NT2/D1 (cell line): ENCODE data around the gene PANK4.

Experiments used
- DNase-seq: peaks from one replicate; pipeline ENCODE4 v3.0.0-alpha.2; 2011; ENCODE audit warnings: low read depth, low spot score
- H3K27me3 ChIP-seq: 2 replicates; pipeline ENCODE4 v1.6.0; 2011; ENCODE audit warnings: mild to moderate bottlenecking; ENCODE audit not compliant: insufficient read length, insufficient read depth
- H3K36me3 ChIP-seq: 2 replicates; pipeline ENCODE4 v1.6.1; 2011; ENCODE audit warnings: mild to moderate bottlenecking, low read length, mixed read lengths; ENCODE audit not compliant: insufficient read depth, insufficient read length
- H3K4me1 ChIP-seq: 2 replicates; pipeline ENCODE4 v1.5.1; 2011; ENCODE audit not compliant: insufficient read depth, insufficient read length
- H3K4me3 ChIP-seq: 2 replicates; pipeline ENCODE4 v1.5.1; 2011; ENCODE audit warnings: low read depth; ENCODE audit not compliant: insufficient read length
- H3K9ac ChIP-seq: 2 replicates; pipeline ENCODE4 v1.6.0; 2011; ENCODE audit warnings: low read depth; ENCODE audit not compliant: insufficient read length
- H3K9me3 ChIP-seq: 2 replicates; pipeline ENCODE4 v1.5.1; 2011; ENCODE audit warnings: mild to moderate bottlenecking, low read length; ENCODE audit not compliant: insufficient read depth
- SUZ12 ChIP-seq: IDR thresholded peaks from 2 replicates; pipeline ENCODE4 v1.6.1; 2011; ENCODE audit not compliant: insufficient read length, insufficient read depth; ENCODE audit errors: extremely low read depth
- YY1 ChIP-seq: IDR thresholded peaks from 2 replicates; pipeline ENCODE4 v1.6.1; 2011; ENCODE audit not compliant: insufficient read length, insufficient read depth
- ZNF274 ChIP-seq: IDR thresholded peaks from 2 replicates; pipeline ENCODE4 v1.6.1; 2011; ENCODE audit warnings: mild to moderate bottlenecking, low read depth, low read length

Gene PANK4

DNA sequence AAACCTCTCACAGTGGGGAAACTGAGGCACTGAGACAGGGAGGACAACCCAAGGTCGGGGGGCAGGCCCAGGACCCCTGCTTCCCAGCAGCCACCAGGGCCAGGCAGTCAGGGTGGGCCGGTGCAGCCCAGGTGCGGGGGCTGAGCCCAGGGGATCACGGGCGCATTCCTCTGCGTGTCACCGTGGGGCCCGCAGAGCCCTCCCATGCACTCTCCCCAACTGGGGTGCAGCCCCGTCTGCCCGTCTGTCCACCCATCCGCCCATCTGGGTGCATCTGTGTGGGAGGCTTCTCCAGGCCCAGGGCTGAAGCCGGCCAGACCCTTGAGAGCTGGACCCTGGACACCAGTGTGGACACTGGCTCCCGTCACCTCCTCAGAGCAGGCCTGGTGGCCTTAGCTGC lies 53.2 kb downstream of the PANK4 start:
- Histone ChIP-seq H3K36me3 (no peaks in the 10 kb centered on the region), H3K9me3 (no peaks in the 10 kb centered on the region), H3K9ac (peak overlapping the region; percentile 21), H3K4me3 (no peak overlapping the region), H3K27me3 (peaks cover 7% of the 10 kb centered on the region), H3K4me1 (peaks cover 36% of the 10 kb centered on the region)
- no peak for DNase-seq
- no peak for TF ChIP-seq ZNF274
- no peak for TF ChIP-seq SUZ12
- TF ChIP-seq YY1: no peak

DNA sequence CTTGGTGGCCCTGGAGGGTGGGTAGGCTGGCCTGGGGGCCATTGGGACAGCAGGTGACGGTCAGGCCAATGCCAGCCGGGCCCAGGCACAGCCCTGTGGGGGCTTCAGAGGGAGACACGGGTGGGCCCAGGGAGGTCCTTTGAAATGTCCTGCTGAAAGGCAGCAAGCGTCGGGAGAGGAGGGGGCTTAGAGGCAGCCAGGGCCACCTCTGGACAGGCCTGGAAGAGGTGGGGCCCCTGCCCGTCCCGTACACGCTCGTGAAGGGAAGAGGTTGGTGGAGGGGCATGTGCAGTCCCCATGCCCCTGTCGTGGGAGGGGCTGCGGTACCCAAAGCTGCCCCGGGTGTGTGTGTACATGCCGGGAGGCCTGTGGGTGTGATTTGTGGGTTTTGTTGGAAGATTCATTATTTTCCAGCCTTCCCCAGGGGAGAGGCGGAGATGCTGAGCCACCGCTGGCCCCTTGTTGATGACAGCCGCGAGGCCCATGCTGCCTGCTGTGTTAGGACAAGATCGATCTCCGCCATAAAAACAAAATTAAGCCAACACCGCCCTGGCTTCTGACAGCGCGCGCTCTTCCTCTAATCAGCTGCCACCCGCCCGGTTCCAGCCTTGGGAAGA lies 53.7 kb downstream of the PANK4 start:
- no peak for TF ChIP-seq SUZ12
- TF ChIP-seq YY1: no peak
- TF ChIP-seq ZNF274: no peak
- Histone ChIP-seq H3K9ac (no peak overlapping the region), H3K4me3 (no peak overlapping the region), H3K36me3 (no peaks in the 10 kb centered on the region), H3K27me3 (peaks cover 8% of the 10 kb centered on the region), H3K4me1 (peaks cover 34% of the 10 kb centered on the region), H3K9me3 (no peaks in the 10 kb centered on the region)
- DNase-seq: no peak

DNA sequence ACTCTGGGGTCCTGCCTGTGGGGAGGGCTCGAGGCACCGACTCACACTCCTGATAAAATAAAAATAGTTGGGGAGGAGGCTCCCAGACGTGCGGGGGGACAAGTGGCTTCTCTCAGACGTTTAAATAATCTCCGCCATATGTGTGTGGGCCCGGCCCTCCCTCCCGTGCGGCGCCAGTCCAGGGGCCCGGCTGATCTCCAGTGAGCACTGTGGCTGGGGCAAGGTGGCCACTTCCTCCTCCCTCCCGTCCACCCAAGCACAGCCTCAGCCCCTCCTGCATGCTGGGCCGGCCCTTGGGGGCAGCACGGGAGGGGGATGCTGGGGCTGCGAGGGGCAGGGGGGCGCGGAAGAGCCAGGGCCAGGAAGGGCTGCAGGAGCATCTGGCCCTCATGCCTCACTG lies 54.3 kb downstream of the PANK4 start:
- Histone ChIP-seq H3K27me3 (peaks cover 8% of the 10 kb centered on the region), H3K4me1 (peaks cover 32% of the 10 kb centered on the region), H3K9ac (no peak overlapping the region), H3K4me3 (no peak overlapping the region), H3K9me3 (no peaks in the 10 kb centered on the region), H3K36me3 (no peaks in the 10 kb centered on the region)
- TF ChIP-seq ZNF274 (no peak), SUZ12 (no peak), YY1 (no peak)
- no peak for DNase-seq

DNA sequence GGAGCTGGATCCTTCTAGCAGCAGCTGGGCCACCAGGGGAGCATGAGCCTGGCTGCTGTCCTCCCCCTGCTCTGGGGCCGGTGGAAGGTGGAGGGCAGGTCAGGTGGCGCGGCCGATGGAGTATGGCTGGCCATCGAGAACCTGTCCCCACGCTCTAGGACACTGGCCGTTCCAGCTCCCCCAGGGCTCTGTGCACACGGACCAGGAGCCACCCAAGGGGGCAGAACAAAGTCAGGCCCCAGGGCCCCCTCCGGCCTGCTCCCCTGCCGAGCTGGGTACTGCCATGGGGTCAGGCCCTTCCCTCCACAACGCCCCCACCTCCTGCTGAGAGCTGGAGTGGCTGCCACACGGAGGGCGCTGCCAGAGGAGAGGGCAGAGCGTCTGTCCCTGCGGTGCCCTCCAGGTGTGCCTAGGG lies 54.8 kb downstream of the PANK4 start:
- H3K4me3 ChIP-seq: no peak overlapping the region
- H3K9me3 ChIP-seq: no peaks in the 10 kb centered on the region
- H3K9ac ChIP-seq: no peak overlapping the region
- peaks cover 30% of the 10 kb centered on the region for H3K4me1 ChIP-seq
- DNase-seq: no peak
- H3K36me3 ChIP-seq: no peaks in the 10 kb centered on the region
- no peak for TF ChIP-seq ZNF274
- TF ChIP-seq YY1: no peak
- peaks cover 8% of the 10 kb centered on the region for H3K27me3 ChIP-seq

DNA sequence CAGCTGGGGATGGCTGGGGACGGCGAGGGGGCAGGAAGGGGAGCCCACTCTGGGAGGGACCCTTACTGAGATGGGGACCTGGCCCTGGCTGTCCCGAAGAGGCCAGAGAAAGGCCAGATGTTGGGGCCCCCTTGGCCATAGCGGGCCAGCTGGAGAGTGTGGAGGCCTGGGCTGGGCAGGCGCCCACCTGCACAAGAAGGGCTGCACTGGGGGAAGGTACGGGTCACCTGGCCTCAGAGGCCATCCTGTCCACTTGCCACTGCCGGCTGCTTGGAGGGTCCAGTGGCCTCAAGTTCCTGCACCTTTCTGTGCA lies 55.3 kb downstream of the PANK4 start:
- Histone ChIP-seq H3K36me3 (no peaks in the 10 kb centered on the region), H3K4me1 (peaks cover 27% of the 10 kb centered on the region), H3K9me3 (no peaks in the 10 kb centered on the region), H3K4me3 (no peak overlapping the region), H3K27me3 (peaks cover 8% of the 10 kb centered on the region), H3K9ac (no peak overlapping the region)
- TF ChIP-seq YY1 (no peak), SUZ12 (no peak), ZNF274 (no peak)
- DNase-seq: no peak

DNA sequence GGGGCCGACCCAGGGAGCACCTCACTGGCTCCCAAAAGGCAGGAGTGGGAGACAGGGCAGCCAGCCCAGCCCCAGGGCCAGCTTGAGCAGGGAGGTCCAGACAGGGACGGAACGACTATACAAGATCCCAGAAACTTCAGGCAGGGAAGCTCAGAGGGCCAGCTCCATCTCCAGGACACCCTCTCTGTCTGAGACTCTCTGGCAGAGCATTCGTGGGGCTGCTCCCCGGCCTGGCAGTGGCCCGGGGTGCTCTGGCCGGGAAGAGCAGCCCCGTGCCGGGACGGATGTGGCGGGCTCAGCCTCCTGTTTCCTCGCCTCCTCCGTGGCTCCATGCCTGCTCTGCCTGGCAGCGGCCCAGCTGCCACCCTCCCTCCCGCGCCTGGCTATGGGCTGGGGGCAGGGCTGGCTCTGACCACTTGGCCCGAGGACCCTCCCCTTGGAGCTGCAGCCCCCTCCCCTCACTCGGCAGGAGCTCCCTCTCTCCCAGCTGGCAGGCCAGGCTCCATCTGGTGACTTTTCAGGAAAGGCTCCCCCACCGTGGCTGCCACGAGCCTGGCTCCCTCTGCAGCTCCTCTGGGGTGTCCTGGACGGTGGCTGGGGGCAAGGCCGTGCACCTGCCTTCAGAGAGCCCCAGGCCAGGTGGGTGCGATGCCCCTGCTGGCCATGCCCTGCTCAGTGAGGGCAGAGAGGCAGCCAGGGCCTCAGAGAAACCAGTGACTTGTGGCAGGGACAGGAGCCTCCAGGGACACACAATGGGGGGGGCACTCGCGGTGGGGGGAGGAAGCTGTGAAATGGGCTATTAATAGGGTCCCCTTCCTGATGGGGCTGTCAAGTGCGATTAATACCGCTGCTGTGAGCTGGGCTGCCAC lies 55.9 kb downstream of the PANK4 start:
- H3K36me3 ChIP-seq: no peaks in the 10 kb centered on the region
- no peaks in the 10 kb centered on the region for H3K9me3 ChIP-seq
- DNase-seq: no peak
- H3K9ac ChIP-seq: no peak overlapping the region
- H3K27me3 ChIP-seq: peaks cover 8% of the 10 kb centered on the region
- H3K4me1 ChIP-seq: peaks cover 23% of the 10 kb centered on the region
- TF ChIP-seq SUZ12 (no peak), YY1 (no peak), ZNF274 (no peak)
- H3K4me3 ChIP-seq: no peak overlapping the region

DNA sequence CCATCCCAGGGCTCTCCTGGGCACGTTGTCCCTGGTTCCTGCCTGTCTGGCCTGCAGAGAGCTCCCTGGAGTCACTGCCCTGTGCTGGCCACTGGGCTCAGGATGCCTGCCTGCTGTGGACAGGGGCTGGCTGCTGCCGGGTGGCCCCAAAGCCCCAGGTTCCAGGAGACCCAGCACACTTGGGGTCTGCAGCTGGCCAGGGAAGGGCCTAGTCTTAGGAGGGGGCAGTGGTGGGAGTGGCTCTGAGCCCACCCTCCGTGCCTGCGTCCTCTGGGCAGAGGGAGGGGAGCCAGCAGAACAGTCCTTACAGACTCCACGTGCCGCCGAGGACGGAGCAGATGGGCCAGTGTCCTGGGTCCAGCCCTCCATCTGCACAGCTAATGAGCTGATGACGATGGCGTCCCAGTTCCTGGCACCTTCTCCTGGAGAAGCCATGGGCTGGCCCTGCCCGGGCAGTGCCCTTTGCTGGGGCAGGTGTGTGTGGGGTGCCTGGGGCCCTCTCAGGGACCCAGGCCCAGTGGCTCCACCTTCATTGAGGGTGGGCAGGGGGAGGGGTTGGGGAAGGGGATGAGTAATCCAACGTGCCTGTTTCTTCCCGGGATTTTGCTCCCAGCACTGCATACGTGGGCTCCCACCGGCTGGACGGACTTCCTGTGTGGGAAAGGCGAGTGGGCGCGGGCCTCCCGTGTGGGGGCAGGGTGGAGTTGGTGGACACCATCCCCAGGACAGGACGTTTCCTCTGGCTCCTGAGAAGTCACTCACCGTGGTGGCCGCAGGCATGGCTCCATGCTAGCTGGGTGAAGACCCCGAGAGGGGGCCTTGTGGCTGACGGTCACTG lies 57.1 kb downstream of the PANK4 start:
- no peak overlapping the region for H3K9ac ChIP-seq
- H3K27me3 ChIP-seq: peaks cover 8% of the 10 kb centered on the region
- H3K36me3 ChIP-seq: no peaks in the 10 kb centered on the region
- peaks cover 16% of the 10 kb centered on the region for H3K4me1 ChIP-seq
- TF ChIP-seq YY1: no peak
- no peak for TF ChIP-seq SUZ12
- no peak for TF ChIP-seq ZNF274
- no peak for DNase-seq
- no peaks in the 10 kb centered on the region for H3K9me3 ChIP-seq
- no peak overlapping the region for H3K4me3 ChIP-seq
